CD1c-positive myeloid dendritic cell (primary cell): ENCODE data around the gene SKI.

Experiments
- DNase-seq: peaks from one replicate; pipeline ENCODE4 v3.0.0-alpha.2; 2016; ENCODE audit errors: extremely low spot score

SKI gene

DNA sequence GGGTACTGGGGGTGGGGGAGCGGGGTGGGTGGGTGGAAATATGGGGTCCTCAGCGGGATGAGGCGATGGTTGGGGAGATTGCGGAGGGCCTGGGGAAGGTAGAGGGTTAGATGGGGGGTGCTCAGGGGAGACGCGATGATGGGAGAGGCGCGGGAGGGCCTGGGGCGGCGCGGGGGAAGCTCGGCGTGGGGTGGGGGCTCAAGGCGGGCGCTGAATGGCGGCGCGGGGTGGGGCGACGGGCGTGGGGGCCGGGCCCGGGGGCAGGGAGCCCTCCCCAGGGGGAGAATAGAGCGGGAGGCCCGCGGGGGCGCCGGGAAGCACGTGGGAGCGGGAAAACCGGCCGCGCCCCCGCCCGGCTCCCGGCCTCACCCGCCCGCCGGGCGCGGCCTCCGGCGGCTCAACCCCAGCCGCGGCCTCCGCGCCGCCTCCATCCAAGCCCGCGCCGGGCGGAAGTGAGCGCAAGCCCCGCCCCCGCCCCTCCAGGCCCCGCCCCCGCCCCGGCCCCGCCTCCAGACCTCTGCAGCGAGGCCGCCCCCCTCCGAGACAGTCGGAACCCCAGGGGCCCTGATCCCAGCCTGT, 33.7 kb upstream of the SKI start, which contains the start of gene FAAP20:
Gene FAAP20 (minus strand): TSS at position 454 of the 579 bp plus-strand sequence. CDS start 23 bp downstream, at position 431.
- DNase-seq, result peak; percentile 67

GRCh38 chr1:2194898-2195673, 33.0 kb upstream of the SKI start:
- DNase-seq, result peak; percentile 88

- DNase-seq, result no peak
Observed at GRCh38 chr1:2195785-2196184, 32.3 kb upstream of the SKI start.

DNA sequence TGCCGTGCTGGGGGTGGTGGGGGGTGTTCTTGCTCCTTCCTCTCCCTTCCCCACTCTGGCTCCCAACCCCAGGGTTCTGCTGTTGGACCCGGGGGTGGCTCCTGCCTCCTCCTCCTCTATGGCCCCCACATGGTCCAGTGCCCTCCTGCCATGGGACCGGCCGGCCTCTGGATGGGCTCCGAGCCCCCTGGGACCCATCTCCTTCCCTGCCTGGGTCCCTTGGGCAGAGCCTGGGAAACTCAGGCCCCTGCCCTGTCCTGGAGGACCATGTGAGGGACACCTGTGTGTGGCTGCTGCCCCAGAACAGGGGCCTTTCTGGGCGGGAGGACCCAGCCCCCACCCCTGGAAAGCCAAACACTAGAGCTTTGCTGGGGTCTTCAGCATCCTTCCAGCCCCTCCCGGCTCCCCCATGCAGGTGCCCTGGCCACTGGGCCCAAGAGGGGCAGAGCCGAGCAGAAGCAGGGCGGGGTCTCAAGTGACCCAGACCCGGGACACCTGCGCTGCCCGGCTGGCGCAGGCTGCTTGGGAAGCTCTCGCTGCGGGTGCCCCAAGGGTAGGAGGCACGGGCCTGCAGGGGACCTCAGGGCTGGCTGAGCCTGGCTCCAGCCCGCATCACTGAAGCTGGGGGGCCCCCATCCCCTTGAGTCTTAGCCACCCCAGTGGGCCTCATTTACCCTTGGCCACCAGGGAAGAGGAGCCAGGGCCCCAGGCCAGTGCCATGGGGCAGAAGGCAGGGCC, 31.0 kb upstream of the SKI start:
- no peak for DNase-seq

- no peak for DNase-seq
Observed at GRCh38 chr1:2197707-2198165, 30.4 kb upstream of the SKI start.

GRCh38 chr1:2198571-2198970, 29.5 kb upstream of the SKI start:
- no peak for DNase-seq

- peak; percentile 92 for DNase-seq
Observed at GRCh38 chr1:2199042-2199810, 28.9 kb upstream of the SKI start.

- DNase-seq, result no peak
Observed at GRCh38 chr1:2200308-2200943, 27.7 kb upstream of the SKI start.

GRCh38 chr1:2201062-2201461, 27.1 kb upstream of the SKI start:
- no peak for DNase-seq

GRCh38 chr1:2202008-2202575, 26.0 kb upstream of the SKI start:
- no peak for DNase-seq

DNA sequence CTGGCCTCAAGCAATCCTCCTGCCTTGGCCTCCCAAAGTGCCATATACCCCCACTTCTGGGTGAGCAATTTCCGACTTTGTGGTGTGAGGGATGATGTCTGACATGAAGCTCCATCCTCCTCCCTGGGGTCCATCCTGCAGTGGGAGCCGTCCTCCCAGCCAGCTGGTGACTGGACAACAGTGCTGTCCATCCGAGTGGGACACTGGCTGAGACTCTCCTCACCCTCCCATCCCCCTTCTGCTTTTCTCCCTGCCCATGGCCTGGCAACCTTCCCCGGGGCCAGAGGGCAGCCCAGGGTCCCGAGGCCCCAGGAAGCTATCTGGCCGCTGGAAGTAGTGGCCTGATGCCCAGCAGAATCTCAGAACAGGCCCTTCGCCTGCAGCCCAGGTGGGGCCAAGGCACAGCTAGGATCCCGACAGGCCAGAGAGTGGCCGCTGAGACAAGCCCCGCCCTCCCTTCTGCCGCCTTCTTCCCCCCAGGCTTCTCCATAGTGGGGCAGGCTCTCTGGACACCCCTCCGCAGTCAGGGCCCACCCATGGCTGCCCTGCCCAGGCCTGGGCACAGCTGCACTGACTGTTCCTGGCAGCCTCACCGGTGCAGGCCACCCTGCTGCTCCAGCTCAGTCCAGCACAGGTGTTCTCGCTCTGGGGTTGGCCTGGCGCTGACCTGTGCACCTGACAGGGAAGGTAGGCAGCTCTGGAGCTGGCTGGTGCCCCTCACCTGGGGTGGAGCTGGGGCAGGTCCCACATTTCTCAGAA, 25.1 kb upstream of the SKI start:
- no peak for DNase-seq

DNA sequence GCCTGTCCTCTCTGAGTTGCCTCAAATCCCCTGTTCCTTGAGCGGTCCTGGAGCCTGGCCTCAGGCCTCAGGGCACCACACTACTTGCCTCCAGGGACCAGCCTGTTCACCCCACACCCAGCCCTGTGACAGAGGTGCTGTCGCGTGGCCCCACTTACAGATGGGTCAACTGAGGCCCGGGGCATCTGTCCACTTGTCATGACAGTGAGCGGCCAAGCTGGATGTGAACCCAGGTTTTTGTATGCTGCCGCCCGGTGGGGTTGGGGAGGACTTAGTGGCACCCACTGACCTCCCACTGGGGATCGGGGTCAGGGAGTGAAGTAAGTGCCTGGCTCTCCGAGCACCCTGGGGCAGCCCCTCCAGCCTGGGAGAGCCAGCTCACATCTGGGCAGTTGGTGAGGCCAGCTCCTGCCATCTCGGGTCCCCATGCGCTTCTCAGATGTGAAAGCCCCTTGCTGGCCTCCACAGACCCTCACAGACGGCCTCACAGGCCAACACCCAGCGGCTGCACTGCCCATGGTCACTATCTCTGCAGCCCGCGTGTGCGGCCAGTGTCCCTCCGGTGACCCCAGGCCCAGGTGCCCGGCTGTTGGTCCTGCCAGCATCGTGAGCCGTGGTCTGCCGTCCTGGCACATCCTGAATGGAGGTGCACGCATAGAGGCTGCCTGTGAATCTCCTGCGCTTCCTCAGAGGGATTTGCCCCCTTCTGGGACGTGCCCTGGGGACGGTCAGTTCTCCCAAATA, 24.3 kb upstream of the SKI start:
- DNase-seq, result no peak

DNA sequence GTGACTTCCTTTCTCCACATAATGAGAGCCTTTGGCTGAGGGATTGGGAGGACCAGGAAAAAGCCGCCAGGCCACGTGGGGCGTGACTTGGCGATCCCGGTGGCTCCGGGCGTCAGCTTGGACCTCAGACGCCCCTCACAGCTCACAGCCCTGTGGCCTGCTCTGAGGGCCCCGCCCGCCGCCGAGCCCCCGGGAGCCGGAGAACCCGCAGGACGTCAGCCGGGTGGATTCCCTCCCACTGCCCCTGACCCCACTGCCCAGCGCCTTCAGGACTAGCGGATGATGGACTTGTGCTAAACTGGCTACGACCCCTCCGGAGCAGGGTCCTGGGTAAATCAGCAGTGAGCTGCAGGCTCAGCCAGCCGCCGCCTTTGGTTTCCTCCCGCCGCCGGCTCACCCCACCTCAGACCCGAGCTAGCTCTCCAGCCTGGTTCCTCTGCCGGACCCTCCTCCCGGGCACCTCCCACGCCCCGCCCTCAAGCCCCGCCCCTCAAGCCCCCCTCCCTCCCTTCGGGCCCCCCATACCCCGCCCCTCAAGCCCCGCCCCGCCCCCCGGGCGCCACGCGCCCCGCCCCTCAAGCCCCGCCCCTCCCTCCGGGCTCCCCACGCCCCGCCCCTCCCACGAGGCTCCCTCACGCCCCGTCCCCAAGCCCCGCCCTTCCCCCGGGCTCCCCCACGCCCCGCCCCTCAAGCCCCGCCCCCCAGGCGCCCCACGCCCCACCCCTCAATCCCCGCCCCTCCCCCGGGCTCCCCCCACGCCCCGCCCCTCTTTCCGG, 23.5 kb upstream of the SKI start:
- DNase-seq, result peak; percentile 81

GRCh38 chr1:2205191-2205952, 22.7 kb upstream of the SKI start:
- DNase-seq, result peak; percentile 85

DNA sequence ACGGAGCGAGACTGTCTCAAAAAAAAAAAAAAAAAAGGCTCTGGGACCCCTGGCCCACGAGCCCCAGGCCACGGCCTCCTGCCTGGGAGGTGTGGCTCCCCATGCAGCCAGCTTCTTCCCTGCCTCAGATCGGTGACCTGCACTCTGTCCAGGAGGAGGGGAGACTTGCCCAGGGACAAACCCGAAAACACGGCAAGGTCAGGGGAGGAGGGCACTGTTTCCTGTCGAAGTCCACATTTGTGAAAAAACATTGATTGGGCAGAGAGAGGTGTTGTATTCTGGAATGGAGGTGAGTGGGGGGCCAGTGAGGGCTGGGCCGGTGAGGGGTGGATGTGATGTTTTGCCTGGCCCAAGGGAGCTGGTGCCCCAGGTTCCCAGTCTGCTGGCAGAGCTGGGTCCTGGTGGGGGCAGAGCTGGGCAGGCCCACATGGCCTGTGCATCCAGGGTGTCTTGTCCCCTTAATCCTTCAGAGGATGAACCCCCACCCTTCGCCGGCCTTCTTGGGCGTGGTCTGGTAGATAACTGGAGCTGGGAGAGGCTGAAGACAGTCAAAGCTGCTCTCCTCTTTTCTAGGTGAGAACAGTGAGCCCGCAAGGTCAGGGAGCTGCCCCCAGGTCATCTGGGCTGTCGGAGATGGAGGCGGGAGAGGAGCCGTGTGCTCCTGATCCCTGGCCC, 21.2 kb upstream of the SKI start:
- DNase-seq, result no peak

DNA sequence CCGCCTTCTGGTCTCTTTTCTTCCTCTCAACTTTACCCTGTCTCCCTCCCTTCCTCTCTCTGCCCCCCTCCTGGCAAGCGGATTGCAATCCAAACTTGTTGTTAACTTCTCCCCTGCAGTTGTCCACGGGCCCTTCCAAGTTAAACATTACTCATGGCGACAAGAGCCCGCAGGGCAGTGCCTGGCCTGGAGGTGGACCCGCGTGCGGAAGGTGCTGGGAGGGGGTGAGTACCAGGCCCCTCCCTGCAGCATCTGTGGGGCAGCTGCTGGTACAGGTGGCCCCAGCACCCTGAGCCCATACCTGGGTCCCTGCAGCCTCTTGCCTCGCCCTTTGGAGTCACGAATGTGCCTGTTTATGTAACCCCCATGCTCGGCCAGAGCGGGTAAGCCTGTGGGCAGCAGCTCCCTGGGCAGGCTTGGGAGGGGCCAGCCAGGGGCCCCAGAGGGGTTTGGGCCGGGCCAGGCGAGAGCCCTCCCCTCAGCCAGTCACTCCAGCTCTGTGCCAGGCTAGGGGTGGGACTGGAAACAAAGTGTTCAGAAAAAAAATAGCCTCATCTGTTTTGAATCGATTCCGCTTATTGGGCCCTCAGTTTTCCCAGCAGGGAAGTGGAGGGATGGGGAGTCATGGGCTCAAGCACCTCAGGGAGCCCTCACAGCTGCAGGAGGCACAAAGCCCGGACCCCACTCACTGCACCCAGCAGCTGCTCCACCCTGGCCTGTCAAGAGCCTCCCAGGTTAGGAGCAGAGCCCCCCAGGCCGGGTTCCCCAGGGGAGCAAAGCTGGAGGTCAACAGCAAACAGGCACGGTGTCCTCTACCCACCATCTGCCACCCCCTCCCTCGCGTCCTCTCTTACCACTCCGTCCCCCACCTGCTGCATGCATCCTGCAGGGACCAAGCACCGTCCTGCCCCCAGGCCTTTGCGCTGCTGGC, 19.5 kb upstream of the SKI start:
- no peak for DNase-seq
